SU-DHL-6 (cell line): Measurements from ENCODE around the gene UPF3A.

ENCODE experiments used
- CTCF ChIP-seq: fragments of 200-600 bp; sonication (generic); IDR thresholded peaks from one replicate; pipeline ENCODE4 v1.5.1; 2017; ENCODE audit warnings: antibody characterized with exemption, mild to moderate bottlenecking, low read length, moderate library complexity; ENCODE audit not compliant: insufficient read depth, poor library complexity, severe bottlenecking
- EZH2phosphoT487 ChIP-seq: fragments of 200-600 bp; sonication (generic), shearing (Covaris generic); conservative IDR thresholded peaks from 2 replicates; pipeline ENCODE4 v1.6.1; 2018; ENCODE audit warnings: mild to moderate bottlenecking, antibody characterized with exemption, low read length, moderate library complexity, mixed read lengths

DNA sequence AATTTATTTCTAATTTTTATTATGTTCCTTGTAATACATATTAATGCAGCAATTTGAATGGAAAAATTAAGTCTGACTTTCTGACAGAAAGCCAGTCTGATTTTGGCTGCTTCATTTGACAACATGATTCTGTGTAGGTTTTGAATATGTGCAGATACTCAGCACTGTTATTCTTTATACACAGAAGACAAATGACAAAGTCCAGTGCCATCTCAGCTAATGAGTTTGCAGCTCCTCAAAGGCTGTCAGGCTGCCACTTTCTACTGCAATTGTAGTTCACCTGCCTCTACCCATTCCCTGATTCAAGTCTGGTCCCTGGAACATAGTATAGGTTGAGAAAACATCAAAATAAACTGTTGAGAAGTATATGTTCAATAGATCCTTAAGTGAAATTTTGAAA, 30.0 kb downstream of the UPF3A start:
- TF ChIP-seq CTCF (no peak), EZH2phosphoT487 (no peak)
